Aorta (tissue), 5 donors: ENCODE data around the gene ETNK1. TPM values are rescaled to one million over a fixed set of nuclear protein-coding genes. Genes with fewer than 3 reads are reported as not detected.

Experiments
- ATAC-seq: fragments of 200-7000 bp; cut with Tn5 transposase; one replicate; pipeline ENCODE4 v1.9.1; 2022; ENCODE audit warnings: moderate library complexity; ENCODE audit not compliant: low FRiP score
- DNase-seq, 2 donors: peaks; one replicate each; pipeline ENCODE4 v3.0.0-alpha.2; 2020
- H3K27ac ChIP-seq, 2 donors: one replicate each; pipeline ENCODE4 v1.5.1; 2013; ENCODE audit warnings: low read length in 2 of 2, mild to moderate bottlenecking in 2 of 2, moderate library complexity in 2 of 2, control low read depth in 1 of 2, inconsistent platforms in 1 of 2, low read depth in 1 of 2
- H3K27me3 ChIP-seq, 2 donors: one replicate each; pipeline ENCODE4 v1.6.1; 2013; ENCODE audit warnings: control low read depth in 1 of 2, low read length in 1 of 2, mild to moderate bottlenecking in 1 of 2, moderate library complexity in 1 of 2; ENCODE audit not compliant: insufficient read depth in 2 of 2, control insufficient read depth in 1 of 2
- H3K36me3 ChIP-seq, 2 donors: one replicate each; pipeline ENCODE4 v1.6.1; 2013; ENCODE audit warnings: control low read depth in 1 of 2, low read length in 1 of 2, mild to moderate bottlenecking in 1 of 2; ENCODE audit not compliant: insufficient read depth in 2 of 2, control insufficient read depth in 1 of 2
- H3K4me1 ChIP-seq, 2 donors: one replicate each; pipeline ENCODE4 v1.6.1; 2013; ENCODE audit warnings: low read length in 2 of 2, control low read depth in 1 of 2, mild to moderate bottlenecking in 1 of 2, moderate library complexity in 1 of 2; ENCODE audit not compliant: insufficient read depth in 2 of 2, control insufficient read depth in 1 of 2
- H3K4me3 ChIP-seq, 2 donors: one replicate each; pipeline ENCODE4 v1.5.1; 2013; ENCODE audit warnings: low read length in 2 of 2, control low read depth in 1 of 2, mild to moderate bottlenecking in 1 of 2
- H3K9me3 ChIP-seq: one replicate; pipeline ENCODE4 v1.6.1; 2013; ENCODE audit warnings: mild to moderate bottlenecking, low read length; ENCODE audit not compliant: control insufficient read depth
- WGBS, 2 donors: extraction: QIAGEN DNeasy Blood & Tissue Kit; methylation state at CpG; one replicate each; pipeline ENCODE4 v1.1.7; 2013; 5-methylcytosine and 5-hydroxymethylcytosine counted together
- intact Hi-C, 2 donors: fragments of 100-400 bp; cut with DNase I; formaldehyde crosslinking; loops; one replicate each; pipeline versions ENCODE4 v1.14.2 to v1.15.0; 2022
- polyA plus RNA-seq, 2 donors: library from polyadenylated mRNA; stranded (reverse); fragments of 200-250 nt; gene quantifications; one replicate each; pipeline ENCODE4 v1.2.3, GENCODE V29; 2013
- total RNA-seq, 2 donors: library from RNA; stranded (reverse); fragmentation: NEBNext Ultra II Directional; extraction: Animal tissue kit (Norgen Biotek cat#: 25700); gene quantifications; one replicate each; pipeline ENCODE4 v1.2.1, GENCODE V29; 2021
- donor health status: healthy with polysubstance abuse.
- donor health status: Bipolar disorder and iron deficiency.
- donor health status: DM: no; HTN: no; CAD: no.
- donor health status: DM: no; HTN: no; CAD: no.
- donor health status: DM: yes; HTN: yes; CAD: no.

Gene ETNK1
- total and polyA plus RNA-seq, 4 donors = 4.3 to 77.6 (median 42.0) TPM

DNA sequence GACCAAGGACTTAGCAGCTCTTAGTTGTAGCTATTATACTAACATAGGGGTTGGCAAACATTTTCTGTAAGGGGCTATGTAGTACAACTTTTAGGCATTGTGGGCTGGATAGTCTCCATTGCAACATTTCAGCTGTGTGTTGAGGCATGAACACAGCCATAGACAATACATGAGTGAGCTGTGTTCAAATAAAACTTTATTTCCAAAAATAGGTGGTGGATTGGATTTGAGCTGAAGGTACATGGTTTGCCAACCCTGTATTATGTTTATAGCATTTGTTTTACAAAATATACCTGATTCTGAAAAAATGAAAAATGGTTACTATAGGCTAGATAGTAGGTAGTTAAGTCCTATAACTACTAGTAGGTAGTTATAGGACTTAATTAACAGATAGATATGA, 40.5 kb downstream of the ETNK1 start:
- Histone ChIP-seq H3K27ac (no peak overlapping the region), H3K4me1 (no peaks in the 10 kb centered on the region), H3K9me3 (no peaks in the 10 kb centered on the region), H3K36me3 (no peaks in the 10 kb centered on the region), H3K27me3 (no peaks in the 10 kb centered on the region), H3K4me3 (no peak overlapping the region)
- intact Hi-C loops = no loop called here
- DNase-seq (no peak), ATAC-seq (no peak)

DNA sequence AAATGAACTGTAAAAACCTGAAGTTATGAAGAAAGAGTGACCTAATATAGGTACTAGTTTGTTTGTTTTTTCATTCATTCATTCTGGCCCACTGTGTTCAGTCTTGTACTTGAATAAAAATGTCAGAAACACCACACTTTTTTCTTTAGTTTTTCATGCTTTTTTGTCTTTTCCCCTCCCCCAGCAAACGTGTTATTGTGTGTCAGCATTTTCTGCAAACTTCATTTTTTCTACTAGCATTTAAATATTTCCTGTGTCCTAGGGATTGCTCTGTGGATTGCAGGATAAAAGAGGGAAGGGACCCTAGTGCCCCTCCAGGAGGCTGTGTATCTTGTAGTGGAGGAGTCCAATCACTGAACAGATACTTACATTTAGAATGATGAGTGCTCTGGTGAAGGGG, 42.2 kb downstream of the ETNK1 start:
- WGBS, 2 donors = 0 to 50% methylated on average over 1 of the region's 1 CpG
- H3K27ac ChIP-seq = no peak overlapping the region
- intact Hi-C loops = no loop called here
- H3K9me3 ChIP-seq = no peaks in the 10 kb centered on the region
- H3K4me3 ChIP-seq = no peak overlapping the region
- DNase-seq = no peak
- H3K27me3 ChIP-seq = no peaks in the 10 kb centered on the region
- H3K36me3 ChIP-seq = no peaks in the 10 kb centered on the region
- no peak for ATAC-seq
- no peaks in the 10 kb centered on the region for H3K4me1 ChIP-seq

DNA sequence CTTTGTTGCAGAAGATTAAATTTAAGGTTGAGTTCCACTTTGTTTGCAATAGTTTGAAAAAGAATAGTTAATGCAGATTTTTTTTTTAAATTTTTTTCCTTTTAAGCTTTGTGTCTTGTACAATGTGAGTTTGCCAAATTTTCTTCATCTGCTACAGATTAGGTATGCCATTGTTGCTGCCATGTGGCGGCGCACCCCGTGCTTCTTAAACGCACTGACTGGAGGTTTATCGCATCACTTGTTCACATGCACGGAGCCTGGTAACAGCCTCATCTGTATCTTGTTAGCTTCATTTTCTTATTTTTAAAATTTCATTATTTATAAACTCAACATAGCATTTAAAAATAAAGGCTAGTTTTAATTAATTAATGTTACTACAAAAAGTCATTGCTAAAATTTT, 43.5 kb downstream of the ETNK1 start:
- Histone ChIP-seq H3K36me3 (no peaks in the 10 kb centered on the region), H3K9me3 (no peaks in the 10 kb centered on the region), H3K4me1 (no peaks in the 10 kb centered on the region), H3K4me3 (no peak overlapping the region), H3K27ac (no peak overlapping the region), H3K27me3 (no peaks in the 10 kb centered on the region)
- no peak for ATAC-seq
- intact Hi-C loops = no loop called here
- no peak for DNase-seq
- 97 to 99% methylated on average over 6 of the region's 6 CpGs for WGBS, 2 donors

DNA sequence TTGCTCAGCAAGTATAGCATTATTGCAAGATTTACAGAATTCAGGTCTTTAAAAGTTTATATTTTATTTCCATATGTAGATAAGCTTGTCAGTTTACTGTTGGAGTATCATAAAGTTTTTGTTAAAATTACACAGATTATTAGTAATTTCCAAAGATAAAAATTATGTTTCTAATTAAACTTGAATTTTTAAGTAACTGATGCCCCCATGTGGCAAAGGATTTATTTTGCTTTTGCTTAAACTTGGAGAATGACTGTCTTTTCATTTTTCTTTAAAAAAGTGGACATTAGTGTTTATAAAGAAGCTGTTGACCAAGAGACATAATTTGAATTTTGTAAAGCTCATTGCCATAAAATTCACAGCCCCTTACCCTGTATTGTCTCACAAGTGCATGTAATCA, 45.8 kb downstream of the ETNK1 start:
- intact Hi-C loops = loop anchor here in 1 of 2 donors (5.0 kb wide), 1 partner anchor 128 kb away; the partner anchor contains the start of gene C2CD5
- Histone ChIP-seq H3K27ac (no peak overlapping the region), H3K9me3 (no peaks in the 10 kb centered on the region), H3K4me1 (no peaks in the 10 kb centered on the region), H3K36me3 (no peaks in the 10 kb centered on the region), H3K4me3 (no peak overlapping the region), H3K27me3 (no peaks in the 10 kb centered on the region)
- DNase-seq (no peak), ATAC-seq (no peak)

DNA sequence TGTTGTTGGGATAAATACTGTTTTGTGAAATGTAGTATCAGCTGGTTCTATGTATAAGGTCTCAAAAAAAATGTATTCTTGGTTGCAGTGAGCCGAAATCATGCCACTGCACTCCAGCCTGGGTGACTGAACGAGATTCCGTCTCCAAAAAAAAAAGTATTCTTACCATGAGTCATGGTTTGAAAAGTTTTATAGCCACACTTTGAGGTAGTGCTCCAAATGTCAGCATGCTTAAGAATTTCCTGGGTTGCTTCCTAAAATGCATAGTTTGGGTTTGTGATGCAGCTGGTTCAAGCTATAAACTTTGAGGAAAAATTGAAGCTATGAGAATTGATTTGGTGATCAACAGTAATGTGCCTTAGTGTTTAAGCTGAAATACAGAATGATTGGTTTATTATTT, 48.0 kb downstream of the ETNK1 start:
- 20 to 32% methylated on average over 3 of the region's 3 CpGs for WGBS, 2 donors
- ATAC-seq = no peak
- no peaks in the 10 kb centered on the region for H3K36me3 ChIP-seq

DNA sequence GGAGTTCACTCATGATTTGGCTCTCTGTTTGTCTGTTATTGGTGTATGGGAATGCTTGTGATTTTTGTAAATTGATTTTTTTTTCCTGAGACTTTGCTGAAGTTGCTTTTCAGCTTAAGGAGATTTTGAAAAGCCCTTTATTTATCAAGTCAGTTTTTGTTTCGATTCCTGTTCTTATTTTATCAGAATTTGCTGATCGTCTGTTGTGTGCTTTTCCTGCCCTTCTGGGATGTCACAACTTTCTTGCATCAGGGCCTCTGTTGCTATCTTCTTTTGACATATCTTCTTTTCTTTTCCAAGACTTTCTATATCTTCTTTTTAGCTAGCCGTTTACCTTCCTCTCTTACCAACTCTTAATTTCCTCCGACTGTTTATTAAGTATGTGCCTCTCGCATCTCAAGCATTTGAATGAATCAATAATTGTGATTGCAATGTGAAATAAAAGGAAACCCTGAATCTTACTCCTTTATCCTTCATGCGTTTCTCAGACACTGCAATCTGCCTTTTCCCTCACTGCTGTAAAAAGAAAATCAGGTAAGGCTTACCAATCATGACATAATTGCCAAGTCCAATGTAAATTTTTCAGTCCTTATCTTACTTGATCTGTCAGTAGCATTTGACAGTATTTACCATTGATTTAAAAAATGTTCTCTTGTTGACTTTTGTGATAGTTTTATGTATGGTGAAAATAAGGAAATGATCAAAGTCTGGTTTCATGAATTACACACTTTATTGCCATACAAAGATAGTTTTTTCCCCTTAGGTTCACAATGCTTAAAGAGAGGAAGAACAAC, 53.0 kb downstream of the ETNK1 start:
- Histone ChIP-seq H3K4me1 (no peaks in the 10 kb centered on the region), H3K4me3 (no peak overlapping the region), H3K9me3 (no peaks in the 10 kb centered on the region), H3K27me3 (no peaks in the 10 kb centered on the region), H3K27ac (no peak overlapping the region), H3K36me3 (no peaks in the 10 kb centered on the region)
- intact Hi-C loops = no loop called here
- DNase-seq (no peak), ATAC-seq (no peak)
- 87 to 91% methylated on average over 6 of the region's 6 CpGs for WGBS, 2 donors

More for the DNA sequence above, 48.0 kb downstream of the ETNK1 start:
- intact Hi-C loops = loop anchor here in 1 of 2 donors (5.0 kb wide), 1 partner anchor 131 kb away; the partner anchor contains the start of gene C2CD5
- H3K27ac ChIP-seq = no peak overlapping the region
- no peaks in the 10 kb centered on the region for H3K4me1 ChIP-seq
- no peaks in the 10 kb centered on the region for H3K9me3 ChIP-seq
- no peaks in the 10 kb centered on the region for H3K27me3 ChIP-seq
- no peak for DNase-seq
- no peak overlapping the region for H3K4me3 ChIP-seq

DNA sequence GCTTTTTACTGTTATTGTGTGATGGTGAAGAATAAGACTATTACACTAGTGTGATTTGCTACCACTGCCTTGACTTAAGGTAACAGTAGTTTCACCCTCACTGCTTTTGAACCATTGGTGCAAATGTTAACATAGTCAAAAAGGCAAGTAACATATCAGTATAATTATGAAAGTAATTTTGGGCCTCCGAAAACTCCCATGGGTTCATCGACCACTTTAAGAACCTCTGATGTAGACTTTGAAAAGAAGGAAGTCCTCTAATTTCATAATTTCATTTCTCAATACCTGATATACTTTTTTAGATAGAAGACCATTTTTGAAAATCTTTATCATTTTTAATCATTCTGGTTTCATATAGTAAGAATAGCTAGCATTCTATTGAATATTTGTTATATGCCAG, 57.7 kb downstream of the ETNK1 start:
- intact Hi-C loops = no loop called here
- DNase-seq = no peak
- Histone ChIP-seq H3K27ac (no peak overlapping the region), H3K4me1 (peaks cover 0 to 7% of the 10 kb centered on the region in 2 donors), H3K36me3 (no peaks in the 10 kb centered on the region), H3K4me3 (no peak overlapping the region), H3K9me3 (no peaks in the 10 kb centered on the region), H3K27me3 (no peaks in the 10 kb centered on the region)
- ATAC-seq = no peak
- 93 to 94% methylated on average over 2 of the region's 2 CpGs for WGBS, 2 donors

DNA sequence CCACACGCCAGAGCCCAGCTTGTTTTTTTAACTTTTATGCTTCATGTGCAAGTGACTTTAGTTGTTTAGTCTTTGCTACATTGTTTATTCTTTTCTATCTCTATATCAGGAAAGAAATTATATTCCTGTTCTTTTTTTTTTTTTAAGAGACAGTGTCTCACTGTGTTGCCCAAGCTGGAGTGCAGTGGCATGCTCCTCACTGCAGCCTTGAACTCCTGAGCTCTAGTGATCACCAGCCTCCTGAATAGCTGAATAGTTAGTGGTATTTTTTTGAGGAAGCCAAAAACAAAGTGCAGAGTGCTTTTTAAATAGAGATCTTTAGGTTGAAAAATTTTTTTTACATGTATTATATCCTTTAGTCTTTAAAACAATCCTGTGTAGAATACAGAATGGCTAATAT, 58.2 kb downstream of the ETNK1 start:
- Histone ChIP-seq H3K27ac (no peak overlapping the region), H3K36me3 (no peaks in the 10 kb centered on the region), H3K27me3 (no peaks in the 10 kb centered on the region), H3K4me3 (no peak overlapping the region), H3K4me1 (peaks cover 0 to 7% of the 10 kb centered on the region in 2 donors), H3K9me3 (no peaks in the 10 kb centered on the region)
- DNase-seq (no peak), ATAC-seq (no peak)
- intact Hi-C loops = no loop called here
- WGBS, 2 donors = 84 to 88% methylated on average over 1 of the region's 1 CpG
